MM.1S (cell line): Measurements from ENCODE around the gene PPP5C.
"Not testable (repeated sequence)": the region's sequence is repeated elsewhere in the genome, so short reads cannot be mapped to it uniquely, and the experiment has no call there.

ENCODE experiments used
- DNase-seq: peaks from one replicate; pipeline ENCODE4 v3.0.0-alpha.2; 2015
- H2AFZ ChIP-seq: fragments of 300-600 bp; sonication (generic); 2 replicates; pipeline ENCODE4 v1.6.0; 2016; ENCODE audit warnings: antibody characterized with exemption, low read length
- H3F3A ChIP-seq: fragments of 300-600 bp; sonication (generic); 2 replicates; pipeline ENCODE4 v1.6.1; 2016; ENCODE audit warnings: mild to moderate bottlenecking, antibody characterized with exemption, low read length, moderate library complexity, mixed read lengths; ENCODE audit not compliant: insufficient read depth
- H3K27ac ChIP-seq: fragments of 300-600 bp; sonication (generic); 2 replicates; pipeline ENCODE4 v1.5.1; 2016; ENCODE audit warnings: mild to moderate bottlenecking, low read length
- H3K27me3 ChIP-seq: fragments of 300-600 bp; sonication (generic); replicated peaks from 2 replicates; pipeline ENCODE4 v1.6.0; 2016; ENCODE audit warnings: low read length; ENCODE audit not compliant: insufficient read depth
- H3K36me3 ChIP-seq: fragments of 300-600 bp; sonication (generic); replicated peaks from 2 replicates; pipeline ENCODE4 v1.6.1; 2016; ENCODE audit warnings: mild to moderate bottlenecking, low read length, mixed read lengths; ENCODE audit not compliant: insufficient read depth
- H3K4me1 ChIP-seq: fragments of 300-600 bp; sonication (generic); 2 replicates; pipeline ENCODE4 v1.6.1; 2016; ENCODE audit warnings: low read length, mixed read lengths
- H3K4me2 ChIP-seq: fragments of 300-600 bp; sonication (generic); 2 replicates; pipeline ENCODE4 v1.6.0; 2016; ENCODE audit warnings: low read depth, low read length
- H3K4me3 ChIP-seq: fragments of 300-600 bp; sonication (generic); 2 replicates; pipeline ENCODE4 v1.5.1; 2016; ENCODE audit warnings: low read length, mixed read lengths
- H3K79me2 ChIP-seq: fragments of 300-600 bp; sonication (generic); 2 replicates; pipeline ENCODE4 v1.6.1; 2016; ENCODE audit warnings: mixed run types, low read length, mixed read lengths
- H3K9ac ChIP-seq: fragments of 300-600 bp; sonication (generic); 2 replicates; pipeline ENCODE4 v1.6.1; 2016; ENCODE audit warnings: low read length, mixed read lengths
- H3K9me2 ChIP-seq: fragments of 300-600 bp; sonication (generic); replicated peaks from 2 replicates; pipeline ENCODE4 v1.6.1; 2016; ENCODE audit warnings: mild to moderate bottlenecking, low read length, mixed read lengths; ENCODE audit not compliant: insufficient read depth
- H3K9me3 ChIP-seq: fragments of 300-600 bp; sonication (generic); replicated peaks from 2 replicates; pipeline ENCODE4 v1.6.1; 2016; ENCODE audit warnings: mild to moderate bottlenecking, low read length, mixed read lengths; ENCODE audit not compliant: insufficient read depth
- H4K20me1 ChIP-seq: fragments of 300-600 bp; sonication (generic); 2 replicates; pipeline ENCODE4 v1.6.1; 2016; ENCODE audit warnings: mild to moderate bottlenecking, low read length, moderate library complexity, mixed read lengths; ENCODE audit not compliant: insufficient read depth
- CTCF ChIP-seq: fragments of 300-600 bp; sonication (generic); IDR thresholded peaks from 2 replicates; pipeline ENCODE4 v1.5.1; 2016; ENCODE audit warnings: antibody characterized with exemption, low read length, mixed read lengths
- EZH2 ChIP-seq: fragments of 300-600 bp; sonication (generic); optimal IDR thresholded peaks from 2 replicates; pipeline ENCODE3; 2017; ENCODE audit warnings: low read depth, mild to moderate bottlenecking, antibody characterized with exemption, low read length, mixed read lengths
- EZH2phosphoT487 ChIP-seq: fragments of 300-600 bp; sonication (generic); IDR thresholded peaks from 2 replicates; pipeline ENCODE4 v1.6.1; 2018; ENCODE audit warnings: antibody characterized with exemption, low read length

PPP5C gene

GRCh38 chr19:46413262-46414031 lies 66.6 kb downstream of the PPP5C start, which contains the start of gene CCDC8:
Gene CCDC8 (minus strand): TSS chr19:46413564. CDS start chr19:46412810, 754 bp downstream.
- H3K27ac ChIP-seq: no peak within 1 kb of the TSS
- H3K4me3 ChIP-seq: no peak within 1 kb of the TSS
- H3K27me3 ChIP-seq: peaks cover 80% of the 10 kb centered on the region
- no peaks in the 10 kb centered on the region for H3K4me1 ChIP-seq
- H3K79me2 ChIP-seq: no peaks in the 10 kb centered on the region
- H3K4me2 ChIP-seq: no peak within 1 kb of the TSS
- H3F3A ChIP-seq: no peaks in the 10 kb centered on the region
- TF ChIP-seq EZH2phosphoT487 (no peak), EZH2 (no peak), CTCF (no peak)
- no peaks in the 10 kb centered on the region for H3K36me3 ChIP-seq
- H2AFZ ChIP-seq: no peak within 1 kb of the TSS
- H4K20me1 ChIP-seq: no peaks in the 10 kb centered on the region
- no peaks in the 10 kb centered on the region for H3K9me2 ChIP-seq
- no peaks in the 10 kb centered on the region for H3K9me3 ChIP-seq
- H3K9ac ChIP-seq: no peak within 1 kb of the TSS
- DNase-seq: no peak

- not testable (repeated sequence) for H3K36me3 ChIP-seq, H3F3A ChIP-seq, H3K4me2 ChIP-seq, H3K9me2 ChIP-seq, H3K27ac ChIP-seq, H3K79me2 ChIP-seq, H3K9ac ChIP-seq, H3K4me1 ChIP-seq, H2AFZ ChIP-seq, H3K9me3 ChIP-seq, H3K4me3 ChIP-seq, DNase-seq, H4K20me1 ChIP-seq
- H3K27me3 ChIP-seq: peaks cover 89% of the 10 kb centered on the region
Measured at GRCh38 chr19:46414899-46415298, 68.0 kb downstream of the PPP5C start.

GRCh38 chr19:46415804-46416709 lies 69.2 kb downstream of the PPP5C start:
- H3K4me2 ChIP-seq, H3K27ac ChIP-seq, H3K9ac ChIP-seq: not testable (repeated sequence)

GRCh38 chr19:46420056-46420455 lies 73.2 kb downstream of the PPP5C start:
- no peaks in the 10 kb centered on the region for H3K36me3 ChIP-seq
- no peak for DNase-seq
- H3F3A ChIP-seq: no peaks in the 10 kb centered on the region
- H3K4me3 ChIP-seq: no peak overlapping the region
- no peaks in the 10 kb centered on the region for H3K9me3 ChIP-seq
- H3K27me3 ChIP-seq: peaks cover 82% of the 10 kb centered on the region
- H3K27ac ChIP-seq: no peak overlapping the region
- H3K79me2 ChIP-seq: no peaks in the 10 kb centered on the region
- no peaks in the 10 kb centered on the region for H4K20me1 ChIP-seq
- H2AFZ ChIP-seq: no peak overlapping the region
- H3K4me1 ChIP-seq: no peaks in the 10 kb centered on the region
- no peaks in the 10 kb centered on the region for H3K9me2 ChIP-seq
- no peak overlapping the region for H3K4me2 ChIP-seq
- H3K9ac ChIP-seq: no peak overlapping the region
- TF ChIP-seq EZH2phosphoT487 (no peak), CTCF (no peak), EZH2 (no peak)

More at GRCh38 chr19:46415804-46416709, 69.2 kb downstream of the PPP5C start:
- not testable (repeated sequence) for H3F3A ChIP-seq, DNase-seq, H3K4me1 ChIP-seq, H3K9me3 ChIP-seq, H2AFZ ChIP-seq, H4K20me1 ChIP-seq, H3K4me3 ChIP-seq, H3K36me3 ChIP-seq, H3K9me2 ChIP-seq, H3K79me2 ChIP-seq
- peaks cover 89% of the 10 kb centered on the region for H3K27me3 ChIP-seq
